ENCODE measurements around the gene CHST3.

The CHST3 gene

GRCh38 chr10:72034040-72034499, 69.9 kb downstream of the CHST3 start:
- no peak for DNase-seq

- DNase-seq = no peak
Measured at GRCh38 chr10:72034761-72035160, 70.6 kb downstream of the CHST3 start.

GRCh38 chr10:72035252-72035887, 71.2 kb downstream of the CHST3 start:
- no peak for DNase-seq

- DNase-seq = no peak
Measured at GRCh38 chr10:72037266-72037665, 73.1 kb downstream of the CHST3 start.

GRCh38 chr10:72037811-72038210, 73.6 kb downstream of the CHST3 start:
- DNase-seq = no peak

GRCh38 chr10:72038458-72039001, 74.3 kb downstream of the CHST3 start:
- no peak for DNase-seq

- DNase-seq = no peak
Measured at GRCh38 chr10:72039377-72039776, 75.2 kb downstream of the CHST3 start.

GRCh38 chr10:72041491-72041890, 77.3 kb downstream of the CHST3 start:
- DNase-seq = no peak

- no peak for DNase-seq
Measured at GRCh38 chr10:72043016-72043834, 79.0 kb downstream of the CHST3 start.

- DNase-seq = no peak
Measured at GRCh38 chr10:72044417-72045041, 80.3 kb downstream of the CHST3 start.

GRCh38 chr10:72045586-72045985, 81.4 kb downstream of the CHST3 start:
- peak; percentile 47 for DNase-seq

- peak; percentile 92 for DNase-seq
Measured at GRCh38 chr10:72048450-72049124, 84.4 kb downstream of the CHST3 start.

- no peak for DNase-seq
Measured at GRCh38 chr10:72049472-72049871, 85.3 kb downstream of the CHST3 start.

GRCh38 chr10:72049969-72050781, 86.0 kb downstream of the CHST3 start:
- DNase-seq = no peak

- no peak for DNase-seq
Measured at GRCh38 chr10:72050873-72051272, 86.7 kb downstream of the CHST3 start.

GRCh38 chr10:72053690-72054089, 89.5 kb downstream of the CHST3 start:
- DNase-seq = no peak

- DNase-seq = no peak
Measured at GRCh38 chr10:72056113-72056512, 91.9 kb downstream of the CHST3 start.

GRCh38 chr10:72056932-72057751, 92.9 kb downstream of the CHST3 start:
- no peak for DNase-seq

- no peak for DNase-seq
Measured at GRCh38 chr10:72058347-72058898, 94.2 kb downstream of the CHST3 start.

GRCh38 chr10:72058989-72059842, 95.0 kb downstream of the CHST3 start:
- DNase-seq = no peak
